GM10847 (cell line): Measurements from ENCODE around the gene HINT3.

ENCODE experiments used
- POLR2A ChIP-seq: IDR thresholded peaks from 2 replicates; pipeline ENCODE4 v1.6.1; 2011; ENCODE audit not compliant: insufficient read length; ENCODE audit errors: extremely low read depth

Gene HINT3

DNA sequence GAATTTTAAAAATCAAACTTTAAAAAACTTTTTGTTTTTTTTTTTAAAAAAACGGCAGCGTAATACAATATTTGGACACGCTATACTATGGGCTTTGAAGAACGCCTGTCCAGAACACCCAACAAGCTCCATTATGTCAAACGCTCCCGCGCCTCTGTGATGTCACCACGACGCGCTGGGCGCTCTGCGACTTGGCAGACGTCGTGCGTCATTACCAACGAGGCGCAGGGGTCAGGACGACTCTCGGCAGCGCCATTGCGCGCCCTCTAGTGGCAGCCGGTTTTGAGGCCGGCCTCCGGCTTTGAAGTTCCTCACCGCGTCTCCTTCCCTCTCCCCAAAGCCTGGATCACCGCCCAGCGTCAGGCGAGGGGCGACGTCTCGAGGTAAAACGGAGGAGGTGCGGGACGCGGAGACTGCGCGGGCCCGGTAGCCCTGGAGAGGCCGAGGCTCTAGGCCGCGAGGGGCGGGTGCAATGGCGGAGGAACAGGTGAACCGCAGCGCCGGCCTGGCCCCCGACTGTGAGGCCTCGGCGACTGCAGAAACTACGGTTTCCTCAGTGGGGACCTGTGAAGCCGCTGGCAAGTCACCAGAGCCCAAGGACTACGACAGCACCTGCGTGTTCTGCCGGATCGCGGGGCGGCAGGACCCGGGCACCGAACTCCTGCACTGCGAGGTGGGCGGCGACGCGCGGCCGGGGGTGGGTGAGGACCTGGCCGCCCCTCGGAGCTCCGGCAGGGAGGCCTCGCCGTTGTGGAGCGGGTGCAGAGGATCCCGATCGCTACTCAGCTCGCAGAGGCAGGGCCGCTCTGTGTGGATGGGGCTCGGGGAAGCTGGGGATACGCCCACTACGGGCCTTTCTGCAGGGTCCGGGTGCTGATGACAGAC, at the start of gene HINT3:
Gene HINT3 (plus strand): TSS at position 265 of the 885 bp plus-strand sequence. CDS start 208 bp downstream, at position 473.
- peak; percentile 65 for TF ChIP-seq POLR2A

DNA sequence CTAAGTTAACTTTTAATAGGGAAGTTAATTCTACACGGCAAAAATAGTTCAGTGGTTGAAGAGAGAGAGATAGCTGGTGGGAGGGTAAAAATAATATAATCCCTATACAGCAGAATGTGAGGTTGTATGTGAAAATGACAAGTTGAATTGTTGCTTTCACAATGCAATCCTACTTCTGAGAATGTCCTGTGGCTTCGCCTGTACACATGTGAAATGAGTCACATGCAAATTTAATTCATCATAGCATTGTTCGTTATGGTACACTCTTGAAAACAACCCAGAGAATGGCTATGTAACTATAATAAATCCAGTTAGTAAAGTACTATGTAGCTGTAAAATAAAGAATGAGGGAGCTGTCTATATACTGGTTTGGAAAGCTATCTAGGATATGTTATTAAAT, 46.0 kb upstream of the HINT3 start:
- no peak for TF ChIP-seq POLR2A

DNA sequence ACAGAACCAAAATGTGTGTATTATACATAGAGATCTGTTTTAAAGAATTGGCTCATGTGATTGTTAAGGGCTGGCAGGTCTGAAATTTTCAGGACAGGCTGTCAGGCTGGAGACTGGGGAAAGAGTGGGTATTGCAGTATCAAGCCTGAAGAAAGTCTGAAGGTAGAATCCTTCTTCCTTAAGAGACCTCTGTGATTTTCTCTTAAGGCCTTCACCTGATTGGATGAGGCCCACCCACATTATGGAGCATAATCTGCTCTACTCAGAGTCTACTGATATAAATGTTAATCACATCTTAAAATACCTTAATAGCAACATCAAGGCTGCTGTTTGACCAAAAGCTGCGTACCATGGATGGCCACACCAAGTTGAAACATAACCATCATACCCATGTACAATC, 43.4 kb upstream of the HINT3 start:
- no peak for TF ChIP-seq POLR2A

DNA sequence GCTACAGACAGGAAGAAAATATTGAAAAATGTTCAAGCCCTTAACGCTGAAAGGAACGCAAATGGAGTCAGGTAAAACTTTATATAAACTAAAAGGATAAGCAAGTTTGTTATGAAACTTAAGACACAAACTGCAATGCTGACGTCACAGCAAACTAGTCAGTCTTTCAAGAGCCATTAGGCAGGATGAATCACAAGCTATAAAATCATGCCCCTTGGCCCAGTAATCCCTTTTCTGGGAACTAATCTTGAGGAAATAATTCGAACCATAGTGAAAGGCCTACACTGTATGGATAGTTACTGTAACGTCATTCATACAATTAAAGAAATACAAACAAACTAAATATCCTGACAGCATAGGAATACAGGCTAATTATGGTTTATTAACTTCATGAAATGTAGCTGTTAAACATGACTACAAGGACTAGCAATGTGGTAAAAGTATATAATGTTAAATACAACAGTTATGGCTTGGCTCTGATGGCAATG, 42.7 kb upstream of the HINT3 start:
- TF ChIP-seq POLR2A, result no peak

DNA sequence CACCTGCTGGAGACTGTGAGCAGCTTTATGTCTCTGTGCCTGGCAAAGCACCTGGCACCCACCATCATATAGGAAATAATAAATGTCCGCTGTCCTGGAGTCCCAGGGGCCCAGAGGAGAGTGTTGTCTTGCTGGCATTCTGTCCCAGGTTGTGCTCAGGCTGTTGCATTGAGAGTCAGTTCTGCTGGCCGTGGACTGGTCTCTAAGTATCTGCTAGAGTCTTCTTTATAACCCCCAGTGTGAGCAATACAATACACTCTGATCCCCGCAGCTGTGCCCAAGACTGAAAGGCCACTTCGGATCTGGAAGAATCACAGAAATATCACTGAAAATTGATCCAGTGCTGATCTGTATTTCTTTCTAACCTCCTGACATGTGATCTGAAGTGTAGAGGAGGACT, 38.3 kb upstream of the HINT3 start:
- TF ChIP-seq POLR2A, result no peak

DNA sequence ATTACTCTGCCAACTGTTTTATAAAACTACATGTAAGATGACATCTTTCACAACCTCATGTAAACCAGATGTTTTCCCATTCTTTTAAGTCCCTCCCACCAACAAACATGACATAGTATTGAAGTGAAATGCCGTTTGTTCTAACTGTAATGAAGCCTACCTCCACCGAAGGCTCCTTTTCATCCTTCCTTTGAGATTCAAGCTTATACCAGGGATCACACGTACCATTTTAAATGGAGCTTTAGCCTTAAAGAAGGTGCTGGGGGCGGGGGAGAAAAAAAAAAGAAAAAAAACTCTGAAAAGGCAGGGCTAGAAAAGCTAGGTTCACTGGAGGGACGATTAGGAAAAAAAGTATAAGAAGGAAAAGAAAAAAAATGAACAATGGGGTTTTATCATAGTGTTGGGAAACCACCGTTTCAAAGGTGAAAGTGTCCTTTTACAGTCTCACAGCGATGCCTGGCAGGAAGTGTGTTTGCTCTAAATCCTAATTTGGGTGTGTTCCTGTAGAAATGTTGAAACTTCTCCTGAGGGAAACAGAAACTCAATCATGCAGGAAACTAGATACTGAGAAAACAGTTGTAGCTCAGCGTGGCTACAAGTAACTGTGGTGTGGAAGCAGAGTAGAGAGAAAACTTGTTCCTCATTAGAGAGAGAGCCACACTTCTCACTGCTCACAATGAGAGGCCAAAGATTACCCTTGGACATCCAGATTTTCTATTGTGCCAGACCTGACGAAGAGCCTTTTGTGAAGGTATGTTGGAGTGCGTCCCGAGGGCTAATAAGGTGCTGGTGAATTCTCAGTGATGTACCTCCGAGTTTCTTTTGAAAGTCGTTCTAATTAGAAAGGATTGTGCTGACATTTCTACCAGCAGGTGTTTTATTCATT, 37.6 kb upstream of the HINT3 start:
- no peak for TF ChIP-seq POLR2A

DNA sequence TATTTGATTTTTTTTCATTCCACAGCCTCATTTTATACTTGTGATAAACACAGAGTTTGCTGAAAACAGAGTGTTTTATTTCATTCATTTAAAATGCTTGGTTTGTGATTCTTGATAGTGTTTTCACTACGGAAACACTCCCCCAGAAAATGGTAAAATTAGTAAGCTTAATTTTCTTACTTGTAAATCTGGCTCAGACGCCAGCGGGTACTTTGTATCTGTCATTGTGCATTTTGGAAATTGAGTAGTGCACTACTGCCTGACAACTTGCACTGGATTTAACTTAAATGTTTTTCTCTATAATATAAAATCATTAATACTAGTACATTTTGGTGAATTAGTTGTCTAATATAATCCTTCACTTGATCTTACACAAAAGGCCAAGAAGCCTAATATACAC, 37.0 kb upstream of the HINT3 start:
- TF ChIP-seq POLR2A, result no peak

DNA sequence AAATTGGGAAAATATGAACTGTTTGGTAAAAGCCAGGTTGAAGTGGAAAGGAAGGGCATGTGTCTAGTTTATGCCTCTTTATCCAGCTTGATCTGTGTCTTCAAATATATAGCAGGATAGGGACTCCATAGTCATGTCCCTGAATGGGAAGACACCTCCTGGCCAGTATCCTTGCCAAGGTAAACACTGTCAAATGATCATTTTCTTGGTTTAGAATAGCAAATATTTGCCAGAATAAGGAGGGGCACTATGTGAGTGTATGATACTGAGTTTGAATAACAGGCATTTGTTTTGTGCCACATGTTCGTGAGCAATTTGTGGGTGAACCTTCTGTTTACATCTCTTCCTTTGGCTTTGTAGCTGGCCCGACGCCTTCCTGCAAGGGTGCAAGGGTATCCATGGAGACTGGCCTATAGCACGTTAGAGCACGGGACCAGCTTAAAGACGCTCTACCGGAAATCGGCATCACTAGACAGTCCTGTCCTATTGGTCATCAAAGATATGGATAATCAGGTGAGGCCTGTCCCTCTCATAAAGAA, 34.2 kb upstream of the HINT3 start:
- TF ChIP-seq POLR2A, result no peak

DNA sequence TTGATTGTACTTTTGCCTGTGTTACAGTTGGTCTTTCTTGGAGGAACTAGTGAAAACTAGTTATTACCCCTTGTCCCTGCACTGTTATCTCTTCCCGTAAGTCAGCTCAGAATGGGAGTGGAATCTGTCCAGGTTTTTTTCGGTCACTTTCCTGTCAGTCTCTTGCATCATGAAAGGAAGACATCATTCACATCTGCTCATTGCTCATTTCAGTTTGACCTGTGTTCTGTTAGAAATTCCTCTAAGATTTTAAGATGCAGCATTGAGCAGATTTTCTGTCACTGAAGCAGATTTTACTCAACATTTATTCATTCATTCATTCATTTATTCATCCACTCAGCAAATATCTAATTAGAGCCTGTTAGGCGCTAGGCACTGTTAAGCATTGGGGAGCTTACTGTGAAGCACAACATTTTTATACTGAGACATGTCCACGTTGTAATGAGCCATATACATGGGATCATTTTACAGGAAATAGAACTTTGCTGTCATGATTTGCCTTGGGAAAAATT, 33.1 kb upstream of the HINT3 start:
- no peak for TF ChIP-seq POLR2A

DNA sequence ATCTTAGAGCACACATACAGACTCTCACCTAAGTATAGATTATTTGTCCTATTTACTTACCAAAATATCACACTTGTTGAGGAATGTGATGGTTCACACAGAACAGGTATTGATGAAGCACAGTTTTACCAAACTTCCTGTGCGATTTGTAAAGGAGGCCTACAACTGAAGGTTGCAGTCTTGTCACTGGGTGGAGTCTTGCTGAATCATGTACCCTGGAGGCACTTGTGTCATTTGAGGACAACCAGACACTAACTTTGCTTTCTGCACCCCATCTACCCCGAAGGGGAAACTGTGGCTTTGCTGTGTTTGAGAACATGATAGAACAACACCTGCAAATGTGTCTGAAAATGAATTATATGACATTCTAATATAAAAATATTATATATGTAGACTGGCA, 32.4 kb upstream of the HINT3 start:
- TF ChIP-seq POLR2A, result no peak

DNA sequence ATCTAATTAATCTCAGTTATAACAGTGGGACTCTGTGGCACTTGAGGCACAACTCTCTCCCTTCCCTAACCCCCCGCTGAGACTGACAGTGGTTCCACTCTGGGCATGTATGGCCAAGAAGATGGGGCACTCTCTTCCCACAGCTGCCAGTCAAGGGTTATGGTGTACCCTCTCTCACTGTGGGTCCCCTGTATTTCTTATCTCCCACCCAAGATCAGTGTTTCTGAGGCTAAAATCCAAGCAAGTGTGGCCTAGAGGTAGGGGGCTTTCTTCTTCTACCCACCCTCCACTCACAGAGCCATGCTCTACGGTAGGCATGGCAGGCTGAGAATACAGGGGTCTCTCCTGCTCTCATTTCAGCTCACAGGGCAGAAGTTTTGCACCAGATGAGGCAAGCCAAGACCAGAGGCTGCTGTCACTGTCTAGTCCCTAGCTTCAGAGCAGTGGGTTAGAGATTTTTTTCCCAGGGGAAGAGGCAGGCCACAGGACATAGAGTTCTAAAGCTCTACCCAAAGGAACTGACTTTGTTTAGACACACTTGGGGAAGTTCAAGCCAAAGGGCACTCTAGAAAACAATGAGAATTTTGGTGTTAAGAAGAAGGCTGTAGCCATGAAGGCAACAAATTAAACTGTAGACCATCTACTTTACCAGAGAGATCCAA, 31.7 kb upstream of the HINT3 start:
- TF ChIP-seq POLR2A, result no peak

DNA sequence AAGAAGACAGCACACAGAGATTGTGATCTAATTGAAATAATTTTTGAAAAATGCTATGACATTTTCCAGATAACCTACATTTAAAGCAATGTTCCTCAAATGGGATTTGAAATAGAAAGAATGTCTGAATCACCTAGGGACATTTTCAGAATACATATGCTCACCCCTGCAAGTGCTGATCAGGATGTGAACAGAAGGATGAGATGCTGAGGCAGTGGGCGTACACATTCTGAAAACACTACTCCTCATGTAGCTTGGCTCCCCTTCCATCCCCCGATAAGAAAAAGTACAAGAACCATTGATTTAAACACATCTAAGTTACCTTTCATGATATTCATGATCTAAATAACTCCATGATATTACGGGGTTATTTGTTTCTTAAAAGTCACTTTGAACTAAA, 29.9 kb upstream of the HINT3 start:
- no peak for TF ChIP-seq POLR2A

DNA sequence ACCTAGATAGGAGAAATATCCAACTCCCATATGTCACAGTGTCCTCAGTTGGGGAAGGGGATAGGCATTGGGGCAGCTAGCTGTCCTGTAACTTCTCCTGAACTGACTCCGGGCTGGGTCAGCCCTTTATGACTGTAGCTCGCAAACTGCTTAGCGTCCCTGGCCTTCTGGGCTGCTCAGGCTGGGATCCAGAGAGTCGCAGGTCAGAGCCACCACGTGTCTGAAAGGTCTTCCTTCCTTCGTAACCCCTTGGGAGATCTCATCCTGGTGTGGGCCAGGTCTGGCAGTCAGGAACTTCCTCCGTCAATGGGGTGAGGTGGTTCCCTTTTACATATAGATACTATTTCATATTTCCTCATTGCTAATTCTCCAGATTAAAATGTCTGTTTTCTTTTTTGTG, 28.8 kb upstream of the HINT3 start:
- no peak for TF ChIP-seq POLR2A

DNA sequence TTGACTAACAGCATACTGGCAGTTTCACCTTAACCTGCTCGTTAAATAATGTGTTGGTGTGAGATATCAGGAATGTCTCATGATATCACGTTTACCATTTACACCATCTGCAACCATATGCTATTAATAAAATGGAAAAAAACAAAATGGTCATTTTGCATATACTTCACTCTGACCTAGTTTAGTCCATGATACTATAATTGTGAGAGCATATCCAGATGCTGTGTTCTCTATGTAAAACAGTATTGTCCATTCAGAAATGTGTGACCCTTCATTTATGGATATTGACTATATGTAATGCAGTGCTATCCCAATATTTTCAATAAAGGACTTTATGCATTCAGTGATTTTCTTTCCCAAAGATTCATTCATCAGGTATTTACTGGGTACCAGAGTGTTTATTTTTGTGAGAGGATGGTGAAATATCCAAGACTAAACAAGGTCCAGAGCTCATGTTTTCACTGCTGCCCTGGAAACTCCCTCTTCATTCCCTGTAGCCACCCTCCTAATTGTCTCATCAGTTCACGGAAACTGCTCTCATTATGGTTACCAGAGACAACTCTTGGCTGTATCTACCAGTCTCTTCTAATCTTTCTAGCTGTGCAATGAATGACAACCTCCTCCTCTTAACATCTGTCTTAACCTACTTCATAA, 25.7 kb upstream of the HINT3 start:
- no peak for TF ChIP-seq POLR2A
